GM19025 (cell line): ENCODE data around the gene LYPLAL1.
A peak's percentile ranks its signal among the peaks of the same experiment; 100 is the strongest.
"Not testable (repeated sequence)": the region's sequence is repeated elsewhere in the genome, so short reads cannot be mapped to it uniquely, and the experiment has no call there.

Source experiments
- ATAC-seq: cut with Tn5 transposase; IDR thresholded peaks from one replicate; pipeline ENCODE4 v1.9.1; 2021; ENCODE audit warnings: mild to moderate bottlenecking, low read depth, moderate library complexity; ENCODE audit not compliant: unreplicated experiment

The LYPLAL1 gene

DNA sequence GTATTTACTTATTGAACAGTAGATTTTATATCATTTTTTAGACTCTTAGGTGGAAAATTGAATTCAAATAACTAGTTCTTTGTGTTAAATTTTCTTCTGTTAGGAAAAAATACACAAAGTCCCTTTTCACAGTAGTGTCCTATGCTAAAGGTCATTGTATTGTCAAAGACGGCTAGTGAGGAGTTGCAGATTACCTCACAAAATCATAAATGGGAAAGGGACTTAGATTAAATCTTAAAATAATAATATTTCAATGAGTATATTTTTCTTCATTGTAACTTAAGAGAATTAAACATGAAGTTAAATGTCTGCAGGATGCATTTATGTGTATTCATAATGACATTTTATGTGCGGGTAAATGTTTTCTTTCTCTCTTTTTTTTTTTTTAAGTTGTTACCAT is 32.7 kb downstream of the LYPLAL1 start:
- no peak for ATAC-seq

GRCh38 chr1:219209578-219209977 is 35.9 kb downstream of the LYPLAL1 start:
- ATAC-seq, result no peak

GRCh38 chr1:219210067-219210466 is 36.4 kb downstream of the LYPLAL1 start:
- ATAC-seq, result no peak

- peak; percentile 36 for ATAC-seq
Measured at GRCh38 chr1:219215477-219215876, 41.8 kb downstream of the LYPLAL1 start.

- ATAC-seq, result peak; percentile 92
Measured at GRCh38 chr1:219220945-219221344, 47.3 kb downstream of the LYPLAL1 start.

GRCh38 chr1:219223496-219223895 is 49.8 kb downstream of the LYPLAL1 start:
- no peak for ATAC-seq

- no peak for ATAC-seq
Measured at GRCh38 chr1:219226196-219226595, 52.5 kb downstream of the LYPLAL1 start.

- no peak for ATAC-seq
Measured at GRCh38 chr1:219227360-219228057, 53.8 kb downstream of the LYPLAL1 start.

- no peak for ATAC-seq
Measured at GRCh38 chr1:219228058-219228419, 54.4 kb downstream of the LYPLAL1 start.

DNA sequence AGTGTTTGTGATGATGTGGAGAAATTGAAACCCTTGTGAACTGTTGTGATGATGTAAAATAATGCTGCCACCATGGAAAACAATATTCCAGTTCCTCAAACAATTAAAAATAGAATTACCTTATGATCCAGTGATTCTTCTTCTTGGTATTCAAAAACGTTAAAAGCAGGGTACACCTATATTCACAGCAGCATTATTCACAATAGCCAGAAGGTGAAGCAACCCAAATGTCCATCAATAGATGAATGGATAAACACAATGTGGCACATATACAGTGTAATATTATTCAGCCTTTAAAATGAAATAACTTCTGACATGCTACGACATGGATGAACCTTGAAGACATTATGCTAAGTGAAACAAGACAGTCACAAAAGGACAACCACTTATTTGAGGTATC is 59.2 kb downstream of the LYPLAL1 start:
- no peak for ATAC-seq

DNA sequence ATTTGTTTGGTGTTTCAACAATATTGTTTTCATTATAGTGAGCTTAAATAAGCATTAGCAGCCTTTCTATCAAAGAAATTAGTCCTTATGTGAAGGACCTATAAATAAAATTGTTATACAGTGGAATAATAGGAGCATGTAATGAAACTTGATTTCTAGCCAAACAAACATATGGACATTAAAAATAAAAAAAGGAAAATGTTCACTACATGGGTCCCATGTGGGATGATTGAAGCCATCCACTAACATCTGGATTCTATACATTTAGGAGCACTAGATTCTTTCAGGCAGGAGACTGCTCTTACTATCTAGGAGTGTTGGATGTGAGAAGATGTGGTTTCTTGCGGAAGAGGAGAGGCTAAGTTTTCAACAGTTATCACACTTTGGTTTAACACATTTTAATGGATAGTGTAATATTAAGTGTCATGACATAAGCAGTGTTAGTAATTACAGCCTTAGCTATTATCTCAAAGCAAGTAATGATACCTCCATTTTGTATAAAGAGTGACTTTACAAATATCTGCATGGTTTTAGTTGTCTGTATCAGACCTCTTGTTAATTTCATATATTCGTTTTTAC is 62.3 kb downstream of the LYPLAL1 start:
- no peak for ATAC-seq

- no peak for ATAC-seq
Measured at GRCh38 chr1:219236933-219237610, 63.4 kb downstream of the LYPLAL1 start.

DNA sequence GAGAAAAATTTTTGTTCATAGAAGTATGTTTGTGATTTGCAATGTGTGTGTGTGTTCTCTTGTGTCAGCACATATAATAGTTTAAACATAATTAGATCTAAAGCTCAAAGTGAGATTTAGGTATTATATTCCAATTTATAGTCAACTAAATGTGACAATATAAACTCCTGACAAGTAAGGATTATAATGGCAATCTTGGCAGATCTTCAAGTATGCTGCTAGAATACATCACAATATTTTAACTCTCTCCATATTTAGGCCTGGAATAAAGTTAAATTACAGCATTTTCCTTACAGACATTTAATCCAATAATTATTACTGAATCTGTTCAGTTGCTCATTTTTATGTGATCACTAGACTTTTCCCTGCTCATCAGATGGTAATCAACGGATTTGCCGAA is 65.8 kb downstream of the LYPLAL1 start:
- no peak for ATAC-seq

DNA sequence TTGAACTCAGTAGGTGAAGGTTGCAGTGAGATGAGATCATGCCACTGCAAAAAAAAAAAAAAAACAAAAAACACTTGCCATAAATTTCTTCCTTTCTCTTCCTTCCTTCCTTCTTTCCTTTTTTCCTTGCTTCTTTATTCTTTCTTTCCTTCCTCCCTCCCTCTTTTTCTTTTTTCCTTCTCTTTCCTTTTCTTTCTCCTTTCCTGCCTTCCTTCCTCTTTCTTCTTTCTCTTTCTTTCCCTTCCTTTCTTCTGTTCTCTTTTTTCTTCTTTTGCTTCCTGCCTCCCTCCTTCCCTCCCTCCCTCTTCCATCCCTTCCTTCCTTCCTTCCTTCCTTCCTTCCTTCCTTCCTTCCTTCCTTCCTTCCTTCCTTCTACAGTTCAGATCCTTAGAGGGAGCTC is 71.2 kb downstream of the LYPLAL1 start:
- ATAC-seq, result no peak

DNA sequence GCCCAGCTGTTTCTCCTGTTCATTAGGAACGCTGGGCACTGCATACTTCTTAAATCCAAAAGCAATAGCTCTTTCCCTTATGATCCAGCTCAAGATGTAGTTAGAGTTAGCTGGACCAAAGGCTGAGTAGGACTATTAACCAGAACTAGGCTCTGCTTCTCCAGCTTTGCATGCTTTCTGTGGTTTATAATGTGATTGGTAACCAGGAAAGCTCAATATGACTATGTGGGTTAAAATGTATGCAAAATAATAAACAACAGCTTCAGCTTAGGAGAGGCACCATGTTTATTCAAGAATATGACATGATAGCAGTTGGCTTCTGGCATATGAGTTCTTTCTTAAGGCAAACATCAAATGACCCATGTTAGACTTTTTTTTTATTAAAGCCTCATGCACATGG is 73.8 kb downstream of the LYPLAL1 start:
- ATAC-seq, result no peak

GRCh38 chr1:219250468-219250867 is 76.8 kb downstream of the LYPLAL1 start:
- not testable (repeated sequence) for ATAC-seq

GRCh38 chr1:219257751-219258150 is 84.1 kb downstream of the LYPLAL1 start:
- no peak for ATAC-seq

DNA sequence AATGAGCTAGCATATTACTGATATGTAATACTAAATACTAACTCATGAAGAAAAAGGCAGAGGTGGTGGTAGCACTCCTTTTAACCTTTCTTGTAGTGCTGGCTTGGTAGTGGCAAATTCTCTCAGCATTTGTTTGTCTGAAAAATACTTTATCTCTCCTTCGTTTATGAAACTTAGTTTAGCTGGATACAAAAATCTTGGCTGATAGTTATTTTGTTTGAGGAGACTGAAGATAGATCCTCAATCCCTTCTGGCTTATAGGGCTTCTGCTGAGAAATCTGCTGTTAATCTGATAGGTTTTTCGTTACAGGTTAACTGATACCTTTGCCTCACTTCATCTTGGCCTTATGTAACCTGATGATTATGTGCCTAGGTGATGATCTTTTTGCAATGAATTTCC is 87.8 kb downstream of the LYPLAL1 start:
- no peak for ATAC-seq
